ENCODE results near the gene BANP.

DNA sequence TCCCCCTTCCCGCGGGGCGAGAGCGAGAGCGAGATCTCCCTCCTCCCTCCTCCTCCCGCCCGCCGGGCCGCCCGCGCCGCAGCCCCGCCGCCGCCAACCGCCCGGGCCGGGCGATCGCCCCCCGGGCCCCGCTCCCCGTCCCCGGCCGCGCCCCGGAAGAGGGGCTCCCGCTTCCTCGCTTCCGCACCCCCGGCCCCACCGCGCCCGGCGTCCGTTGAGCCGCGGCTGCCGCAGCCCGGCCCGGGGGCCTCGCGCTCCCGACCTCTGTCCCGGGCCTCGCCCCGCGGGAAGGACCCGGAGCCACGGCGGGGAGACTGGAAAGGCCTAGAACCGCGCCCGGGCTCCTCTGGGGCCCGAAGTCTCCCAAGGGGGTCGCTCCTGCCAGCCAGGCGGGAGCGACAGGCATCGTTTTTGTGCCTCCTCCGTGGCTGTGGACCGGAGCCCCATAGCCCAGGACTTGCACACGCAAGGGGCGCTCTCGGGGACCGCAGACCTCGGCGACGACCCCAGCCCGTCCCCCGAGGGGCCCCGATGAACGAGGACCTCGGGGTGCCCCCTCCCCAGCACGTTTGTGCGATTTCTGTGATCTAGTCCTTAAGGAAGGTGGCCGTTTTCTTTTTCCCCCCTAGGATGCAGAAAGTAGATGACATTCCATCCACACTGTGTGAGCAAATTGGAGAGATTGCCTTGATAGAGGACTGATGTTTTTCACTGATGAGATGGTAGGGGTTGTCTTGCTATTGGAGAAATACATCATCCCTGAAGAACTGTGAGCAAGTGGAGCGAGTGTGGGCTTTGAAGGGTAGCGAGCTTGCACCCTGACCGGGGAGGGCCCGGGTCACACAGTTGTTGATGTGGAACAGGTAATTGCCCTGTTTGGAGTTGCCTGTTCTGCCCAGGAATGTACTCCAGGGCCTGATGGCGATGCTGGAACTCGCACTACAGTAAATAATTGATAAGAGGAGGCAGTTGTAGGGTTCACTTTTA, 611 bp downstream of the BANP start:
- no peak for TF ChIP-seq POLR2A (IDR thresholded peaks at IDR 0.05; ENCODE audit: low read length)
- no peak for TF ChIP-seq GATA1 (IDR thresholded peaks at IDR 0.05; ENCODE audit: low read depth, low read length)

Data from erythroblast (primary cell).